HG03097 (cell line): Measurements from ENCODE around the gene PTGER1.

Experiments
- ATAC-seq: cut with Tn5 transposase; IDR thresholded peaks from one replicate; pipeline ENCODE4 v1.9.1; 2021; ENCODE audit not compliant: unreplicated experiment, low FRiP score

PTGER1 gene

DNA sequence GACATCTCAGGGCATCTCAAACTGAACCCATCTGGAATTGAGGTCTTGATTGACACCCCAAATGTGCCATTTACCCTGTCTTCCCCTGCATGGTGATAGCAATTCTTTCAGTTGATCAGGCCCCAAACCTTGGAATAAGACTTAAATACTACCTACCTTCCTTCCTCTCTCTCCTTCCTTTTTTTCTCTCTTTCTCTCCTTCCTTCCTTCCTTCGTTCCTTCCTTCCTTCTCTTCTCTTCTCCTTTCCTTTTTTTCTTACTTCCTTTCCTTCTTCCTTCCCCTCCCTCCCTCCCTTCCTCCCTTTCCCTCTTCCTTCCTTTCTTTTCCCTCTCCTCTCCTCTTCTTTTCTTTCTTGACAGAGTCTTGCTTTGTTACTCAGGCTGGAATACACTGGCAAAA lies 28.1 kb upstream of the PTGER1 start:
- no peak for ATAC-seq

DNA sequence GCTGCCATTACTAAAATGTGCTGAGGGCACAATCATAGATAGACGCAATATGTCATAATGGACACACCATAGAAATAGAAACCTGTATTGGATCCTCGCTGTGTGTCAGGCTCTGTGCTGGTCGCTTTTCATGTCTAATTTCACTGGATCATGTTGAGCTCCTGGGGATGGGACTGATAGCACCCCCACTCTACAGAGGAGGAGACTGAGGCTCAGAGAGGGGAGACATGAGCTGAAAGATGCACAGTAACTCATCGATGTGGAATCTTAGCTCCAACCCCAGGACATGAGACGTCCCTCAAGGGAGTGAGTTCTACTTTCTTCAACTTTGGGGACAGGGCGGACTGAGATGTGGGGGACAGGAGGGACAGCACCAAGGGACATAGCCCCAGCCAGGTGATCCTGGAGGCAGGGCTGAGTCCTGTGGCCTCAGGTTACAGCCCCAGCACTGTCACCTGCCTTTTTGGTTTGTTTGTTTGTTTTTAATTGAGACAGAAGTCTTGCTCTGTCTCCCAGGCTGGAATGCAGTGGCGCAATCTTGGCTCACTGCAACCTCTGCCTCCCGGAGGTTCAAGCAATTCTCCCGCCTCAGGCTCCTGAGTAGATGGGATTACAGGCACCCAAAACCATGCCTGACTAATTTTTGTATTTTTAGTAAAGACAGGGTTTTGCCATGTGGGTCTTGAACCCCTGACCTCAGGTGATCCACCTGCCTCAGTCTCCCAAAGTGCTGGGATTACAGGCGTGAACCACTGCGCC lies 27.4 kb upstream of the PTGER1 start:
- no peak for ATAC-seq

GRCh38 chr19:14497228-14497921 lies 22.2 kb upstream of the PTGER1 start:
- ATAC-seq: no peak

- ATAC-seq: no peak
Observed at GRCh38 chr19:14496834-14497227, 21.7 kb upstream of the PTGER1 start.

DNA sequence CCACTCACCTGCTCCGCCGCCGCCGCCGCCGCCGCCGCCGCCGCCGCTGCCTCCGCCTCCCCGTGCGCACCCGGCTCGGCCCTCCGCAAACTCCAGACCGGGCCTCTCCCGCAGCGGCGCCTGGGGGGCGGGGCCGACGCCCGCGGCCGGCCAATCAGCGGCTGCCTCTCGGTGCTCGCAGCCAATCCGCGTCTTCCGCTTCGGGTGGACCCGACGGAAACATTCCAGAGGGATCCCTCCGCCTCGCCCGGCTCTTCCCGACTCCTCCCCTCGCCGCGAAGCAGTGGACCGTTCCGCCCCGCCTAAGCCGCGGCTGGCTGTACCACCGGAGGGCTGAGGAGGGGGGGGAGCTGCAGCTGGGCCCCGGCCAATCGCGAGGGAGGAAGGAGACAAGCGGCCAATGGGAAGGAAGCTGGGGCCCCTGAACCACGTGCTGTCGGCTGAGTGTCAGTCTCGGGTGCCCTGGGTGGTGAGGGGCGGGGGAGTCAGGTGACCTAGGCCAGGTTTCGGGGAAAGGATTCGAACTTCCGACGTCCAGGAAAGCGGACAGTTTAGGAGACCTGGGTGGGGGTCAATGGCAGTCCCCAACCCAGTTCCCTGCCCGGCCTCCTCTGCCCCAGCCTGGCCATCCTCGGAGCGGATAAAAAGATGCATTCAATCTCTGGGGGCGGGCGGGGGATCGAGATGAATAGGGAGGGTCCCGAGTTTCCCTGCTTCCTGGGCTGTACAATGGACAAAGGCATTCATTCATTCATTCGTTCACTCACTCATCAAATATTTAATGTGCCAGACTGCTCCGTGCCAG lies 21.1 kb upstream of the PTGER1 start, which contains the start of gene GIPC1:
TSS of gene GIPC1 (minus strand) at position 99 of the 805 bp plus-strand sequence. CDS start 13,151 bp downstream, outside the sequence.
- ATAC-seq: peak; percentile 59

- peak; percentile 20 for ATAC-seq
Observed at GRCh38 chr19:14495672-14496028, 20.5 kb upstream of the PTGER1 start.

- ATAC-seq: no peak
Observed at GRCh38 chr19:14494910-14495671, 19.9 kb upstream of the PTGER1 start.

GRCh38 chr19:14494411-14494810 lies 19.3 kb upstream of the PTGER1 start:
- ATAC-seq: no peak

DNA sequence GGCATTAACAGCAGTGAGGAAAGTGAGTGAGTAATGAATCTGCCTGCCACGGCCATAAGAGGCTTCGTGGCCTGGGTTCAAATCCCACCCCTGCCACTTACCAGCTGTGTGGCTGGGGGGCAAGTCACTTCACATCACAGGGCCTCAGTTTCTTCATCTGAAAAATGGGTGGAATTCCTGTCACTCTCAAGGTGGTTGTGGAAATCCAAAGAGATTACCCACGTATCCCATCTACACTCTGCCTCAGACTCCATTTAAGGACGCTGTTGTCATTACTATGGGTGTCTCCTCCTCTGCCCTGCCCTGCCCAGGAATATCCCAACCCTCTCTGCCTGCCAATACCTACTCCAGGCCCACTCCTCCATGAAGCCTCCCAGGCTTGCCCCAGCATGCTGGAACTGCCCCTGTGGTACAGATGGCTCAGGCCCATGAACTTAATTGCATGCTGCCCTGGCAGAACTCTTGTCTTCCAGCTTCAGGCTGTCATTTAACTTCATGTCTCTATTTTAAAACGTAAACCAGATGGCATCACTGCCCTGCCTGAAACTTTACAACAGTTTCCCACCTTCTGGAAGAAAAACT lies 17.7 kb upstream of the PTGER1 start:
- no peak for ATAC-seq

- no peak for ATAC-seq
Observed at GRCh38 chr19:14487370-14488125, 12.4 kb upstream of the PTGER1 start.

GRCh38 chr19:14482172-14482941 lies 7.2 kb upstream of the PTGER1 start:
- ATAC-seq: no peak

DNA sequence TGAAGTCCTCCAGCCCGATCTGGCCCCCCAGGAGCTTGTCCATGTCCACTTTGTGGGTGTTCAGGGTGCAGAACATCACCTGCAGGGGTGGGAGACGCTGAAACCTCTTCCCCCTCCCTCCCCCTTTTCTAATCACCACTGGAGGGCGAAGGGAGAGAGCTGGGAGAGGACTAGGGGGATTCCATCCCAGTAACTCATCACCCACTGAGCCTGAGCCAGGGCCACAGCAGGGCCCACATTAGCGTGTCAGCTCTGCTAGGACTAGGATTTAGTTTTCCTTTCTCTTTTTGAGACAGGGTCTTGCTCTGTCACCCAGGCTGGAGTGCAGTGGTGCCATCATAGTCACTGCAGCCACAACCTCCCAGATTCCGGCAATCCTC lies 5.5 kb upstream of the PTGER1 start:
- no peak for ATAC-seq

DNA sequence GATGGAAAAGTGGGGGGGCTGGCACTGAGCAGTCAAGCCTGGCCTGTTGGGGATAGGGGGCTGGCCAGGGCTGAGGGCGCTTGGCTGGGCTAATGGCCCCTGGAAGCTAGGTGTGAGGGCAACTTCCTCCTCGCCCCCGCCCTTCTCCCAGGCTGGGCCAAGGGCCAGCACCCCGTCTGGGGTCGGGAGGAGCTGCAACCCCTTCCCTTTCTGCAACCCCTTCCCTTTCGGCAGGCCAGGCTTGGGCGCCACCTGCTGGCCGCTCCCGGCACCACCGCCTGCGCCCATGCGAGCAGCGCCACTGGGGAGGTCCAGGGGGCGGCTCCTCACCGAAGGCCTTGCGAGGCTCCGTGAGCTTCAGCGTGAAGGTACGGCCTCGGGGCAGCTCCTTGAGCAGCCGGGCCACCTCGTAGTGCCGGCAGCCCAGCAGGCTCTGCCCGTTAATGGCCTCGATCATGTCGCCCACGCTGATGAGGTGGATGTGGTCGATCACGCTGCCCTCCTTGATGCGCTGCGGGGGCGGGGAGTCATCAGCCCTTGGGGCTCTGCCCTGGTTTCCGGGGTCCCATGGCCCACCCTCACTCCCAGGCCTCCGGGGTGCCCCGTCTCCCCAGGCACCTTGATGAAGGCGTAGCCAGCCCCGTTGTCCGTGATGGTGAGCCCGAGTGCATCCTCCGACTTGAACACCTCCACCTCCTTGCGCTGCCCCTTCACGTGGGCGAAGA lies 5.0 kb upstream of the PTGER1 start:
- ATAC-seq: no peak

- no peak for ATAC-seq
Observed at GRCh38 chr19:14479309-14479974, 4.3 kb upstream of the PTGER1 start.

DNA sequence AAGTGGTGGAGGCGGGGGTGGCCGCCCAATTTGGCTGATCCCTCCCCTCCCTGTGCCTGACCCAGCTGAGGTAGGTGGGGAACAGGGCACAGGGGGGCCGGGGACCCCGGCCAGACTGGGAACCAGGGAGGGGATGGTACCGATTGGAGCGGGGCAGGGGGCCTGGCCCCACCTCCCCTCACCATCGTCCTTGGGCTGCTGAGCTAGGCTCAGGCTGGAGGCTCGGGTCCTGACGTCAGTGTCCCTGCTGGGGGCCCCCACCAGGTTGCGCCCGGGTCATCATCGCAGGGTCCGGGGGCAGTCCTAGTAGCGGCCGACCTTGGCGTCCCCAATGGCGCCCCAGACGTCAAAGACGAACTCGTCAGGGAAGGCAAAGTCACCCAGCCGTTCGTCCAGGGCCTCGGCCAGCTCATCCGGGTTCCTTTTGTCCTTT lies 3.0 kb upstream of the PTGER1 start:
- ATAC-seq: no peak

GRCh38 chr19:14477418-14478112 lies 2.4 kb upstream of the PTGER1 start:
- ATAC-seq: no peak
